ENCODE measurements around the gene TRPT1. TPM values are rescaled to one million over a fixed set of nuclear protein-coding genes. Genes with fewer than 3 reads are reported as not detected.

The TRPT1 gene
- total RNA-seq, 2 experiments from 2014 or later = 40.6 to 49.0 TPM

DNA sequence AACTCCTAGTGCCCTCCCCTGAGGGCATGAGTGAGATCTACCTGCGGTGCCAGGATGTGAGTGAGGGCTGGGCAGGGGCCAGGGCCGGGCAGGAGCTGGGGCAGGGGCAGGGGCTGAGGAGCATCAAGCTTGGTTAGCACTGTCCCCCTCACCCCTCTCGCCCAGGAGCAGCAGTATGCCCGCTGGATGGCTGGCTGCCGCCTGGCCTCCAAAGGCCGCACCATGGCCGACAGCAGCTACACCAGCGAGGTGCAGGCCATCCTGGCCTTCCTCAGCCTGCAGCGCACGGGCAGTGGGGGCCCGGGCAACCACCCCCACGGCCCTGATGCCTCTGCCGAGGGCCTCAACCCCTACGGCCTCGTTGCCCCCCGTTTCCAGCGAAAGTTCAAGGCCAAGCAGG, 5.7 kb downstream of the TRPT1 start:
- no peak for DNase-seq (ENCODE audit: low spot score)
- CTCF ChIA-PET (ENCODE audit: unreplicated experiment) = no interaction called here
- Histone ChIP-seq H2AFZ (ENCODE audit: low read length) (no peak overlapping the region), H3K9me2 (ENCODE audit: insufficient read depth, low read length) (no peaks in the 10 kb centered on the region), H3K4me2 (ENCODE audit: low read length) (no peak overlapping the region), H3K4me3 (ENCODE audit: low read depth, low read length, poor library complexity, severe bottlenecking) (no peak overlapping the region), H3K27ac (ENCODE audit: low read depth, low read length, poor library complexity, severe bottlenecking) (no peak overlapping the region), H3K4me1 (ENCODE audit: insufficient read depth, low read length, poor library complexity, severe bottlenecking) (peaks cover 4% of the 10 kb centered on the region), H3K9me3 (ENCODE audit: low read length) (no peaks in the 10 kb centered on the region), H3K79me2 (ENCODE audit: insufficient read depth, low read depth, low read length) (no peaks in the 10 kb centered on the region), H3K36me3 (ENCODE audit: insufficient read depth, low read length) (peaks cover 78% of the 10 kb centered on the region), H4K20me1 (ENCODE audit: insufficient read depth, low read length) (no peaks in the 10 kb centered on the region; the same call in 1 of the 2 replicates)
- intact Hi-C loops (cut with micrococcal nuclease; ENCODE audit: unreplicated experiment) = no loop called here
- BruUV-seq (replicated peaks) = no TSS peak
- POLR2A ChIA-PET = no interaction called here
- no peak for TF ChIP-seq EZH2phosphoT487 (IDR thresholded peaks at IDR 0.05; ENCODE audit: borderline replicate concordance, low read depth, low read length)
- TF ChIP-seq, protein P1, sequence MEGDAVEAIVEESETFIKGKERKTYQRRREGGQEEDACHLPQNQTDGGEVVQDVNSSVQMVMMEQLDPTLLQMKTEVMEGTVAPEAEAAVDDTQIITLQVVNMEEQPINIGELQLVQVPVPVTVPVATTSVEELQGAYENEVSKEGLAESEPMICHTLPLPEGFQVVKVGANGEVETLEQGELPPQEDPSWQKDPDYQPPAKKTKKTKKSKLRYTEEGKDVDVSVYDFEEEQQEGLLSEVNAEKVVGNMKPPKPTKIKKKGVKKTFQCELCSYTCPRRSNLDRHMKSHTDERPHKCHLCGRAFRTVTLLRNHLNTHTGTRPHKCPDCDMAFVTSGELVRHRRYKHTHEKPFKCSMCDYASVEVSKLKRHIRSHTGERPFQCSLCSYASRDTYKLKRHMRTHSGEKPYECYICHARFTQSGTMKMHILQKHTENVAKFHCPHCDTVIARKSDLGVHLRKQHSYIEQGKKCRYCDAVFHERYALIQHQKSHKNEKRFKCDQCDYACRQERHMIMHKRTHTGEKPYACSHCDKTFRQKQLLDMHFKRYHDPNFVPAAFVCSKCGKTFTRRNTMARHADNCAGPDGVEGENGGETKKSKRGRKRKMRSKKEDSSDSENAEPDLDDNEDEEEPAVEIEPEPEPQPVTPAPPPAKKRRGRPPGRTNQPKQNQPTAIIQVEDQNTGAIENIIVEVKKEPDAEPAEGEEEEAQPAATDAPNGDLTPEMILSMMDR (conservative IDR thresholded peaks at IDR 0.05; ENCODE audit: low read length) = no peak

DNA sequence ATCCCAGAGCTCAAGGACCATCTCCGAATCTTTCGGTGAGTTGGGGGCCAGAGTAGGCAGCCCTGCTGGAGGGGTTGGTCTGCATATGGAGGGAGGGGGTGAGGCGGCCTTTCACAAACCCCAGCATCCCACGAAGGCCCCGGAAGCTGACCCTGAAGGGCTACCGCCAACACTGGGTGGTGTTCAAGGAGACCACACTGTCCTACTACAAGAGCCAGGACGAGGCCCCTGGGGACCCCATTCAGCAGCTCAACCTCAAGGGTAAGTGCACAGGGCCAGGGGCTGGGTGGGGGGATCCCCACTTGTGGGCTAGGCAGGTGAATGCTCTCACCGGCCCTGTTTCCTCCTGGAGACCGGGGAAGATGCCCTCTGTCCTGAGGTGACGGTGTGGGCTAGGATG, 6.2 kb downstream of the TRPT1 start:
- no peak overlapping the region for H3K4me3 ChIP-seq (ENCODE audit: low read depth, low read length, poor library complexity, severe bottlenecking)
- peaks cover 79% of the 10 kb centered on the region for H3K36me3 ChIP-seq (ENCODE audit: insufficient read depth, low read length)
- H3K4me1 ChIP-seq (ENCODE audit: insufficient read depth, low read length, poor library complexity, severe bottlenecking) = peaks cover 4% of the 10 kb centered on the region
- intact Hi-C loops (cut with micrococcal nuclease; ENCODE audit: unreplicated experiment) = no loop called here
- H3K9me3 ChIP-seq (ENCODE audit: low read length) = no peaks in the 10 kb centered on the region
- H2AFZ ChIP-seq (ENCODE audit: low read length) = no peak overlapping the region
- no peak overlapping the region for H3K27ac ChIP-seq (ENCODE audit: low read depth, low read length, poor library complexity, severe bottlenecking)
- DNase-seq (ENCODE audit: low spot score) = no peak
- ChIA-PET POLR2A (no interaction called here), CTCF (ENCODE audit: unreplicated experiment) (no interaction called here)
- TF ChIP-seq EZH2phosphoT487 (IDR thresholded peaks at IDR 0.05; ENCODE audit: borderline replicate concordance, low read depth, low read length) = no peak
- TF ChIP-seq, protein P1 (conservative IDR thresholded peaks at IDR 0.05; ENCODE audit: low read length) = no peak
- no peaks in the 10 kb centered on the region for H3K9me2 ChIP-seq (ENCODE audit: insufficient read depth, low read length)
- no TSS peak for BruUV-seq (replicated peaks)
- H4K20me1 ChIP-seq (ENCODE audit: insufficient read depth, low read length) = no peaks in the 10 kb centered on the region; the same call in 1 of the 2 replicates
- no peaks in the 10 kb centered on the region for H3K79me2 ChIP-seq (ENCODE audit: insufficient read depth, low read depth, low read length)
- H3K4me2 ChIP-seq (ENCODE audit: low read length) = no peak overlapping the region

DNA sequence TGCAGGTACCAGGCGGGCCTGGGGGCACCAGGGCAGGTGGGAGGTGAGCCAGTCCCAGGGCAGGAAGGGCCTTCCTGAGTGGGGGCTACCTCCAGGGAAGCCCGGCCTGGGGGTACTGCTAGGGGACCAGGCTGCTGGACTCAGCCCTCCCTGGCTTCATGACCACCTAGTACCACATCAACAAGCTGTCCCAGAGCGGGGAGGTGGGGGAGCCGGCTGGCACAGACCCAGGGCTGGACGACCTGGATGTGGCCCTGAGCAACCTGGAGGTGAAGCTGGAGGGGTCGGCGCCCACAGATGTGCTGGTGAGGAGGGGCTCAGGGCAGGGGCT, 6.7 kb downstream of the TRPT1 start:
- Histone ChIP-seq H3K4me1 (ENCODE audit: insufficient read depth, low read length, poor library complexity, severe bottlenecking) (peaks cover 4% of the 10 kb centered on the region), H2AFZ (ENCODE audit: low read length) (no peak overlapping the region), H3K27ac (ENCODE audit: low read depth, low read length, poor library complexity, severe bottlenecking) (no peak overlapping the region), H3K79me2 (ENCODE audit: insufficient read depth, low read depth, low read length) (no peaks in the 10 kb centered on the region), H3K9me3 (ENCODE audit: low read length) (no peaks in the 10 kb centered on the region), H3K4me2 (ENCODE audit: low read length) (no peak overlapping the region), H3K36me3 (ENCODE audit: insufficient read depth, low read length) (peaks cover 79% of the 10 kb centered on the region), H3K4me3 (ENCODE audit: low read depth, low read length, poor library complexity, severe bottlenecking) (no peak overlapping the region), H3K9me2 (ENCODE audit: insufficient read depth, low read length) (no peaks in the 10 kb centered on the region), H4K20me1 (ENCODE audit: insufficient read depth, low read length) (no peaks in the 10 kb centered on the region; the same call in 1 of the 2 replicates)
- no peak for TF ChIP-seq EZH2phosphoT487 (IDR thresholded peaks at IDR 0.05; ENCODE audit: borderline replicate concordance, low read depth, low read length)
- TF ChIP-seq, protein P1 (conservative IDR thresholded peaks at IDR 0.05; ENCODE audit: low read length) = no peak
- ChIA-PET POLR2A (no interaction called here), CTCF (ENCODE audit: unreplicated experiment) (no interaction called here)
- no peak for DNase-seq (ENCODE audit: low spot score)
- intact Hi-C loops (cut with micrococcal nuclease; ENCODE audit: unreplicated experiment) = no loop called here
- BruUV-seq (replicated peaks) = no TSS peak
